ENCODE results near the gene CAPZA1.

CAPZA1 gene

DNA sequence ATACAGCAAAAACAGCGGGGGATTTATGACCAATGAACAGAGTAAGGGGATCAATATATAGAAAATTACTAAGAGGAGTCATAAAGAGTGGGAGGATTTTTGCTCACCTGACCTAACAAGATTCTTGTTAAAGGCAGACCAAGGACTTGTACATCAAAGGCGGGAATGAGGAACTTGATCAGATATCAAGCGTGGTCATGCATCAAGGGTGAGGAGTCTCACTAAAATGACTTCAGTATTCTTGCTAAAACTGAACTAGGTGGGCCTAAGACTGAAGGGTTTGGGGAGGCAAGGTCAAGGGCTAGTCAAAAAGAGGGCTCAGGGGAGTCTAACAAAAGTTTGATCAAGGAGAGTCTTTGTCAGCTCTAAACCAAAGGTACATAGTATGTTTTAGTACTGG lies 56.9 kb downstream of the CAPZA1 start:
- peak; percentile 48 for DNase-seq (ENCODE audit: low read depth)
- no peak overlapping the region for H3K4me3 ChIP-seq (ENCODE audit: low read depth, low read length)
- no peak for TF ChIP-seq MAX (IDR thresholded peaks at IDR 0.05; ENCODE audit: low read depth, low read length)
- no peak for TF ChIP-seq MYC (IDR thresholded peaks at IDR 0.05; ENCODE audit: low read depth, low read length)
- no peak for TF ChIP-seq CTCF (IDR thresholded peaks at IDR 0.05; ENCODE audit: low read depth, low read length)
- TF ChIP-seq POLR2A (IDR thresholded peaks at IDR 0.05; ENCODE audit: extremely low read depth, insufficient read length), result no peak

DNA sequence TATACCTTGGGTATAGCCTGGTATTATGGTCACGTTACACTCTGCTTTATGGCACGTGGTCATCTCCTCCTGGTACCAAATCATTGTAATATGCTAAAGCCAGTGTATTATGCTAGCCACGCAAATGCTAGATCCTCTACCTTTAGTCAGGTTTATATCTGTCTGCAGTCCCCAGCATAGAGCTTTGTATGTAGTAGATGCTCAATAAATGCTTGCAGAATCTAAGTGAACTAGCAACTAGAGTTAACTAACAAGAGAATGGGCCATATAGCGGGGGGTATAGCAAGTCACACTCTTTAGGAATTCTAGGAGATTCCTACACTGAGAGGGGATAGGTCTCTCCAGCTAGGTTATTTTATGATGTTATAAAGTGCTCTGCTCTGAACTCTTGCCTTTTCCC lies 57.9 kb downstream of the CAPZA1 start:
- TF ChIP-seq MYC (IDR thresholded peaks at IDR 0.05; ENCODE audit: low read depth, low read length) (no peak), CTCF (IDR thresholded peaks at IDR 0.05; ENCODE audit: low read depth, low read length) (no peak), MAX (IDR thresholded peaks at IDR 0.05; ENCODE audit: low read depth, low read length) (no peak), POLR2A (IDR thresholded peaks at IDR 0.05; ENCODE audit: extremely low read depth, insufficient read length) (no peak)
- DNase-seq (ENCODE audit: low read depth), result no peak
- H3K4me3 ChIP-seq (ENCODE audit: low read depth, low read length), result no peak overlapping the region

DNA sequence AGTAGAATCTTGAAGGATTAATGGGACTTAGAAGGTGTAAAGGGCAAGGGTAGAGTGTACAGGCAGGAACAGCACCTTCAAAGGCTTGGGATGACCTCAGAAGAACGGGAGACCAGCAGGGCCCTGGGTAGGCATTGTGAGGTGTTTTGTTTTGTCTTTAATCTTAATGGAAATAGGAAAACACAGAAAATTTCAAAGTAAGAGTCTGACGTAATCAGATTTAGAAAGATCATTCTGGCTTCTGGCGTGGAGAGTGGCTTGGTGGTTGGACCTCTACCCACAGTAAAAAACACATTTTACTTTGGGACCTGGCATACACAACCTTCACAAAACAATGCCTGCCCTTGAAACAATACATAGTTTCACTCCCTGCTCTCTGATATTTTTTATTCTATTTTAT lies 59.0 kb downstream of the CAPZA1 start:
- DNase-seq (ENCODE audit: low read depth), result no peak
- no peak overlapping the region for H3K4me3 ChIP-seq (ENCODE audit: low read depth, low read length)
- TF ChIP-seq POLR2A (IDR thresholded peaks at IDR 0.05; ENCODE audit: extremely low read depth, insufficient read length) (no peak), MAX (IDR thresholded peaks at IDR 0.05; ENCODE audit: low read depth, low read length) (no peak), MYC (IDR thresholded peaks at IDR 0.05; ENCODE audit: low read depth, low read length) (no peak), CTCF (IDR thresholded peaks at IDR 0.05; ENCODE audit: low read depth, low read length) (no peak)

- TF ChIP-seq POLR2A (IDR thresholded peaks at IDR 0.05; ENCODE audit: extremely low read depth, insufficient read length) (no peak), CTCF (IDR thresholded peaks at IDR 0.05; ENCODE audit: low read depth, low read length) (no peak), MAX (IDR thresholded peaks at IDR 0.05; ENCODE audit: low read depth, low read length) (no peak)
- DNase-seq (ENCODE audit: low read depth), result no peak
- H3K4me3 ChIP-seq (ENCODE audit: low read depth, low read length), result no peak overlapping the region
Measured at GRCh38 chr1:112685913-112686312, 66.3 kb downstream of the CAPZA1 start.

DNA sequence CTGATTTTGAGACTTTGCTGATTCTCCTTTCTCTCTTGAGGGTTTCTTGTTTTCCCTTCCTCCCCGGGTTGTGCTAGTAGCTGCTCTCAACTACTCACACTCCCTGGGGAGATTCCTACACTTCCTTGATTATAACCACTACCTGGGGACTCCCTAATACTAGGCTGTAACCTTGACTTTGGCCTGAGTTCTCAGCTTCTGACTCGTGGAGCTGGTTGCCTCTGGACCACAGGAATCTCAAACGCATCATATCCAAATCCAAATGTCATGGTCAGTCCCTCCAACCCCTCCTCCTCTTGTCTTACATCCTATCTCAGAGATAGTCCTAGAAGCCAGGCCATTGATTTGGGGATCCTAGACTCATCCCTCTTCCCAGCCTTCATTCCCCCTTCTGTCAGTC lies 66.8 kb downstream of the CAPZA1 start:
- DNase-seq (ENCODE audit: low read depth), result no peak
- TF ChIP-seq MYC (IDR thresholded peaks at IDR 0.05; ENCODE audit: low read depth, low read length) (no peak), MAX (IDR thresholded peaks at IDR 0.05; ENCODE audit: low read depth, low read length) (no peak), CTCF (IDR thresholded peaks at IDR 0.05; ENCODE audit: low read depth, low read length) (no peak), POLR2A (IDR thresholded peaks at IDR 0.05; ENCODE audit: extremely low read depth, insufficient read length) (no peak)
- H3K4me3 ChIP-seq (ENCODE audit: low read depth, low read length), result no peak overlapping the region

DNA sequence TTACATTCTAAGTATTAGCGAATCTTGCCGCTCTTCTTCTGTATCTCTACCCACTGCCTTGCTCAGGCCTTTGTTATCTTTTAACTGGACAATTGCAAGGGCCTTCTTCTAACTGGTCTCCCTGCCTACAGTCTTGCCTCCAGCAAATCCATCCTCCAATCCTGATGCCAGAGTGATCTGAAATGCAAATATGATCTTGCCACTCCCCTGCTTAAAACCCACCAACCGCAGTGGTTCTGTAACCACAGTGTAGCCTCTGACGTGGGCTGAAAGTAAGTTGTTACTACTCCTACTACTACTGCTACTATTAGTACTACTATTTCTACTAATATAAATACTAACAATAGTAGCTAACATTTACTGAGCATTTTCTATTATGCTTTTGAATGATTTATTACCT lies 67.2 kb downstream of the CAPZA1 start:
- DNase-seq (ENCODE audit: low read depth), result no peak
- no peak overlapping the region for H3K4me3 ChIP-seq (ENCODE audit: low read depth, low read length)
- TF ChIP-seq MYC (IDR thresholded peaks at IDR 0.05; ENCODE audit: low read depth, low read length) (no peak), POLR2A (IDR thresholded peaks at IDR 0.05; ENCODE audit: extremely low read depth, insufficient read length) (no peak), MAX (IDR thresholded peaks at IDR 0.05; ENCODE audit: low read depth, low read length) (no peak), CTCF (IDR thresholded peaks at IDR 0.05; ENCODE audit: low read depth, low read length) (no peak)
